SH-SY5Y (cell line): ENCODE measurements around the gene CCN5.

ENCODE experiments used
- GATA2 ChIP-seq: IDR thresholded peaks from 2 replicates; pipeline ENCODE4 v1.6.1; 2011; ENCODE audit warnings: mild to moderate bottlenecking, low read depth, low read length
- GATA3 ChIP-seq: IDR thresholded peaks from 2 replicates; pipeline ENCODE4 v1.6.1; 2011; ENCODE audit warnings: low read depth, mild to moderate bottlenecking, low read length, moderate library complexity

Gene CCN5

DNA sequence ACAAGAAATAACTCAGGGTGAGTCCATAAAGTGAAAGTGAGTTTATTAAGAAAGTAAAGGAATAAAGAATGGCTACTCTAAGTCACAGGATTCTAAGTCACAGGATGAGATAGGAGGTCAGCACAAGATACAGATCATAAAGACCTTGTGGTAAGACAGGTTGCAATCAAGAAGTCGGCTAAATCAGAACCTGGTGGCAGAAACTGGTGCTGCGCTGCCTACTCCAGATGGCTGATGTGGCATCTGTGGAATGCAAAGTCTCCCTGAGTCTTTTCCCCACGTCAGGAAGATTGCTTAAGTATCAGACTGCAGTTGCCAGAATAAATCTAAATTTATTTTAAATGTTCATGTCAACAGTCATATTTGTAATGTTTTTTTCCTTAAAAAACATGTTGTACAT lies 19.8 kb downstream of the CCN5 start:
- TF ChIP-seq GATA2 (no peak), GATA3 (no peak)

- no peak for TF ChIP-seq GATA3
- TF ChIP-seq GATA2 = no peak
Measured at GRCh38 chr20:44735816-44736169, 20.6 kb downstream of the CCN5 start.

GRCh38 chr20:44736170-44737021 lies 21.2 kb downstream of the CCN5 start:
- TF ChIP-seq GATA2 = no peak
- TF ChIP-seq GATA3 = no peak

GRCh38 chr20:44737116-44737515 lies 21.9 kb downstream of the CCN5 start:
- TF ChIP-seq GATA3 (no peak), GATA2 (no peak)

DNA sequence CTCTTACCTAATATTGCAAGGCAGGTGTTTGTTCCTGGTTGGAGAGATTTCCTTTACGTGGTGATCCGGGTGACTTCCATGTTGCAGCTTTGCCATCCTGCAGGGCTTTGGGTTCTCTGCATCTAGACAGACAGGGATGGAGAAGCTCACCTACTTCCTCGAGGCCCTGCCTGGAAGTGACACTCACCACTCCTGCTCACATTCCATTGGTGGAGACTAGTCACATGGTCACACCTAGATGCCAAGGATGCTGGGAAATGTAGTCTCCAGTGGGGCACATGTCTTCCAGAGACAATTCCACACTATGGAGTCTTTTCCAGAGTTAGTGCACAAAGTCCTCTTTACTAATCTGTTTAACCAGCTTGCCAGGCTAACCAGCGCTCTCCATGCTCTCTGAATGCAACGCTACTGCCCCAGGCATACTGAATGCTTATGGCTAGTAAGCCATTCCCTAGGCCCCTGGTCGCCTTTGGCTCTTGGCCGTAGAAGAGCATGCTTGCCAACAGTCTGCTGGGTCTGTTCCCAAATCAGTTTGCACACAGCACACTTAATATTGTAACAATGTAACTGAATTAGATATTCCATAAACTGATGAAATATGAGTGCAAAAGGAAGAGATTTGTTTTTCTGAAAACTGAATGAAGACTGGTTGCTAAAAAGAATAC lies 23.8 kb downstream of the CCN5 start:
- TF ChIP-seq GATA2 (no peak), GATA3 (no peak)

DNA sequence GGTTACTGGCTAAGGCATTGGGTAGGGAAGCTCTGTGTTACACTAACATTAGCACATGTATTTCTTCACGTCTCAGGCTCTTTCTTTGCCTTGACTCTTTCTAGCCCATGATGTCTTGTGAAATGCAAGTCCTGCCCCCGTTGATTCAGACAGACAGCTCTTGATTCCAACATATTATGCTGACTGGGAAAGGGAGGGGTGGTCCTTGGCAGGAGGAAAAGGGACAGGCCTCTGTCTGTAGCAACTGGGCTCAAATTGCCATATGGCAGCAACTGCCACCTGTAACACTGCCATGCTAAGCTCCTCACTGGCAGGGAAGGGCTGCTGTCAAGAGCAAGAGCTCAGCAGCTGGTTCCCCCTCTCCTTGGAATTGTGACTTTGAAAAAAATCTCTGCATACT lies 24.8 kb downstream of the CCN5 start:
- TF ChIP-seq GATA3 (no peak), GATA2 (no peak)

DNA sequence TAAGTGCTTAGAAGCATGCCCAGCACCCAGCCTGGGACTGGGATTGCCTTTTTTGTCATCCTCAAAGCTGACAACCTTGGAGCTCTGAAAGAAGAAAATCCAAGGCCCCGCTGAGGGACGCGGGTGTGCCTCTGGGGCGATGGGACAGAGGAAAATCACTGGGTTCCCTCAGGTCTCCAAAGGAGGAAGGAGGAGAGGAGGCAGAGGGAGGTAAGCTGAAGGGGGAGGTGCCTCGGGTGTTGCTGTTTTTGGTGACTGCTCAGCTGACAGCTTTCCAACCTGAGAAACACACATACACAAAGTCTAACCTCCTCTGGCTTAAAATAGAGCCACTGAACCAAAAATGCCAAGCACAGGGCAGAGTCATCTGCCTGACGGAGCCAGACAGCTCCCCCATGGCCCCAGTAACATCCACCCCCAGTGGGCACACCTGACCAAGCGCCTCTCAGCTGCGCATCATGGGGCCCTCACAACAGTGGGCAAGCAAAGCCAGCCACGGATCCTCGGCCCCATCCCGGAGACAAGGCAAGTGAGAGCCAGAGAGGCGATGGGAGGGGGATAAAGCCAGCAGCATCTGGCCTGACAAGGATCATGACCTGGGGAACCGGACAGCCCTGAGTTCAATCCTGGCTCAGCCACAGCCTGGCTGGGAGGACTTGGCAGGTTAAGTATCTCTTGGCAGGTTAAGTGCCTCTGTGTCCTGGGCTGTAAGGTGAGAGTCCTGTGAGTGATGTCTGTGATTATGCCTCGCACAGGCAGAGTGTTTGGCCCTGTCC lies 27.3 kb downstream of the CCN5 start:
- no peak for TF ChIP-seq GATA2
- no peak for TF ChIP-seq GATA3

GRCh38 chr20:44743080-44743701 lies 28.0 kb downstream of the CCN5 start:
- no peak for TF ChIP-seq GATA2
- TF ChIP-seq GATA3 = no peak

GRCh38 chr20:44743916-44744655 lies 28.9 kb downstream of the CCN5 start:
- TF ChIP-seq GATA3 = no peak
- TF ChIP-seq GATA2 = no peak

DNA sequence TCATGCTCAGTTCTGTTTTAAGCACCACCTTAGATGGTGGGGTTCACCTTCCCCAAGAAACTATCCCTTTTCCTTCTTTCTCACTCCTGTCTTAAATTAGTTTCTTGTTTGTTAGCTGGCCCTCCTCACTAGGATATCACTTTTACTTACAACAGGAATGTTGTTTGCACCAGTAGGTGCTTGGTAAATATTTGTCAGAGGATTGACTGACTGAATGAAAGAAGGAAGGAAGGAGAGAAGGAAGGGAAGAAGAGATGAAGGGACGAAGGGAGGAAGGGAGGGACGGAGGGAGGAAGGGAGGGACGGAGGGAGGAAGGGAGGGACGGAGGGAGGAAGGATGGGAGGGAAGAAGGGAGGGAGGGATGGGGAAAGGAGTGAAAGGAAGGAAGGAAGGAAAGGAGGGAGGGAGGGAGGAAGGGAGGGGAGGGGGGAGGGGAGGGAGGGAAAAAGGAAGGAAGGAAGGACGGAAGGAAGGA lies 30.0 kb downstream of the CCN5 start:
- TF ChIP-seq GATA2 (no peak), GATA3 (no peak)

DNA sequence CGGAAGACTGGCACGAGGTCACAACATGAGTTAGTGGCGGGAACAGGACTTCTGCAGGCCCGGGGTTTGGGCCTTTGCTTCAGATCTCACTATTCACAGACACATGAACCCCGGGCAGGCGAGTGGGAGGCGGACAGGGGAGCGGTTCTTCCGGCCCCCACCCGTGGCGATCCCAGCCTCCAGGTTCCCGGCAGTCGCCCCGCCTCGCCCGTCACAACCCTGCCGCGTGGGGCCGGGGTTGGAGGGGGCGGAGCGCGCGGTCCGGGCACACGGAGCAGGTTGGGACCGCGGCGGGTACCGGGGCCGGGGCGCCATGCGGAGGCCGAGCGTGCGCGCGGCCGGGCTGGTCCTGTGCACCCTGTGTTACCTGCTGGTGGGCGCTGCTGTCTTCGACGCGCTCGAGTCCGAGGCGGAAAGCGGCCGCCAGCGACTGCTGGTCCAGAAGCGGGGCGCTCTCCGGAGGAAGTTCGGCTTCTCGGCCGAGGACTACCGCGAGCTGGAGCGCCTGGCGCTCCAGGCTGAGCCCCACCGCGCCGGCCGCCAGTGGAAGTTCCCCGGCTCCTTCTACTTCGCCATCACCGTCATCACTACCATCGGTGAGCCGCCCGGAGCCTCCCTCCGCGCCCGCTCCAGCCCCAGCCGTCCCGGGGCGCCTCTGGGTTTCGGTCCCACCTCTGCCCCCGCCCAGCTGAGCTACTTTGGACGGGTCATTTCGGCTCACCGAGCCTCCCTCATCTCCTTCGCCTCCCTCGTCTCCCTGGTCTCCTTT lies 30.6 kb downstream of the CCN5 start, which contains the start of gene KCNK15:
KCNK15 (plus strand) TSS at position 268 of the 769 bp plus-strand sequence; CDS start at position 314, 46 bp downstream.
- no peak for TF ChIP-seq GATA2
- no peak for TF ChIP-seq GATA3

DNA sequence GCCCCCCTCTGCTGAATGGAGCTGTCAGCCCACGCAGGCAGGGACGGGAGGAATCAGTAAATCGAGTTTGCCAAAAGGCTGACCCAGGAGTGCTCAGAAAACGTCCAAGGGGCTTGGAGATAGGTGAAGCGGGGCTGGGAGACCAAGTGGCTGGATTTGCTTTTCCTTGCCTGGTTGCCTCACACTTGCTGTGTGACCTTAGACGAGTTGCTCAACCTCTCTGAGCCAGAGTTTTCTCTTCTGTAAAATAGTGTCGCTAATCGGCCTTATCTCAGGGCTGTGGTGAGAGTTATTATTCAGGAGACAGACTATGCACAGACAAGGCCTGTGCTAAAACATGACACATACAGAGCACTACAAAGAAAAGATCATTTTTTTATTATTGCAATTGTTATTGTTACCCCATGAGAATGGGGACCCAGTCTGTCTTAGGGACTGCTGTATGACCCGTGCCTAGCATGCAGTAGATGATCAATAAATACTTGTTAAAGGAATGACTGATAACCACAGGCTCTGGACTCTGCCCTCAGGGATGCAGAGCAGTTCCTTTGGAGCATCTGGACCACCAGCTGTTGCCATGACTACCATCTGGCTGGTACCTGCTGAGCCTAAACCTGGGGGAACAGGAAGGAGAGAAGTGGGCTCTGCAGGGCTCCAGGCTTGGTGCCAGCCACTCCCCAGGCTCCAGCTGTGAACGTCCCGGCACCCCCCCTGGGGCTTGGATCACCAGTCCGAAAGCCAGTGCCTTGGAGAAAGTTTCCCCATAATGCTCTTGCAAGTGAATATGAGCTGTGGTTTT lies 31.4 kb downstream of the CCN5 start:
- no peak for TF ChIP-seq GATA2
- TF ChIP-seq GATA3 = no peak
